HFF-Myc (cell line): Measurements from ENCODE around the gene ENO1.

ENCODE experiments used
- DNase-seq: peaks from one replicate; pipeline ENCODE4 v3.0.0-alpha.2; 2011; ENCODE audit warnings: low read depth; ENCODE audit errors: extremely low read depth
- H3K4me3 ChIP-seq: replicated peaks from 2 replicates; pipeline ENCODE4 v1.5.1; 2011; ENCODE audit warnings: low read depth, mild to moderate bottlenecking, control low read depth, low read length
- TF ChIP-seq, protein P1 (sequence below): IDR thresholded peaks from 2 replicates; pipeline ENCODE4 v1.5.1; 2012; ENCODE audit warnings: mild to moderate bottlenecking, low read depth, low read length, control low read depth; ENCODE audit errors: missing control alignments

The ENO1 gene

DNA sequence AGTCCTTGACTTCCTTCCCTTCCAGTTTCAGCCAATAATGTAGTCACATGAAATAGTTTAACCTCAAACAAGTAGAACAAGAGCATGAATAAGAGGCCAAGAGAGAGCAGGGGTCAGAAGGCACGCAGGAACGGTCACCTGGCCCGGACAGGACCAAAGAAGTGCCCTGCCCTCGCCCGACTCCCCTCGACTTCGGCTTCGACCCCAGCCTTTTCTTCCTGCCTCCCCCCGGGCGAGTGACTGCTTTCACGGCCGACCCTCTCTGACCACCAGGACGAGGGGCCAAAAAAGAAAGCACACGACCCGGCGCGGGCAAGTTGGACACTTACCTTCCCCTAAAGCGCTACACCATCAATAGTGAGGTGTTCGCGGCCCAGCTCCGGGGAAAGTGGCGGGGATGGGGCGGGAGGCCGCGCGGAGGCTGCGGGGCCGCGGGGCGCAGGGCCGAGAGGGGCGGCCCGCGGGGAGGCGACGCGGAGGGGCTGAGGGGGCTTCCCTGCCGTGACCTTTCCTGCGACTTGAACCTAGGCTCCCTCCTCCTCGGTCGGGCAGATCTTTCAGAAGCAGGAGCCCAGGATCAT lies 61.6 kb downstream of the ENO1 start:
- DNase-seq, result no peak
- H3K4me3 ChIP-seq, result peak overlapping the region; percentile 88
- TF ChIP-seq, protein P1, sequence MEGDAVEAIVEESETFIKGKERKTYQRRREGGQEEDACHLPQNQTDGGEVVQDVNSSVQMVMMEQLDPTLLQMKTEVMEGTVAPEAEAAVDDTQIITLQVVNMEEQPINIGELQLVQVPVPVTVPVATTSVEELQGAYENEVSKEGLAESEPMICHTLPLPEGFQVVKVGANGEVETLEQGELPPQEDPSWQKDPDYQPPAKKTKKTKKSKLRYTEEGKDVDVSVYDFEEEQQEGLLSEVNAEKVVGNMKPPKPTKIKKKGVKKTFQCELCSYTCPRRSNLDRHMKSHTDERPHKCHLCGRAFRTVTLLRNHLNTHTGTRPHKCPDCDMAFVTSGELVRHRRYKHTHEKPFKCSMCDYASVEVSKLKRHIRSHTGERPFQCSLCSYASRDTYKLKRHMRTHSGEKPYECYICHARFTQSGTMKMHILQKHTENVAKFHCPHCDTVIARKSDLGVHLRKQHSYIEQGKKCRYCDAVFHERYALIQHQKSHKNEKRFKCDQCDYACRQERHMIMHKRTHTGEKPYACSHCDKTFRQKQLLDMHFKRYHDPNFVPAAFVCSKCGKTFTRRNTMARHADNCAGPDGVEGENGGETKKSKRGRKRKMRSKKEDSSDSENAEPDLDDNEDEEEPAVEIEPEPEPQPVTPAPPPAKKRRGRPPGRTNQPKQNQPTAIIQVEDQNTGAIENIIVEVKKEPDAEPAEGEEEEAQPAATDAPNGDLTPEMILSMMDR, result no peak

DNA sequence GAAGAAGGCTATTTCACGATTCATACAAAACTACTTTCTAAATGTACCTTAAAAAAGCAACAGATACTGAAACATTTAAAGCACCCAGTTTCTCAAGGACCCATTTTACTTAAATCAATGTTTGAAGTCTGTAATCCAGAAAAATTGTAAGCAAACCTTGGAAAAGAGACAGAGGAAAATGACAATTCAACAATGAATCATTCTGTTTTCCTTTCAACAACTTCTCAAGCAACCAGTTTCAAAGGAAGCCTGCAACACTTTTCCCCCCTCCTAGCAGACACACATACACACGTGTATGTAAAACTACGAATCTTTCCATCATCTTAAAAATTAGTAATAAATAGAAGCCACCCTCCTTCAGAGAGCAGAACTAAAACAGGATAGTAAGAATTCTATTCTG lies 62.2 kb downstream of the ENO1 start:
- TF ChIP-seq, protein P1, result no peak
- no peak for DNase-seq
- peak overlapping the region; percentile 88 for H3K4me3 ChIP-seq

DNA sequence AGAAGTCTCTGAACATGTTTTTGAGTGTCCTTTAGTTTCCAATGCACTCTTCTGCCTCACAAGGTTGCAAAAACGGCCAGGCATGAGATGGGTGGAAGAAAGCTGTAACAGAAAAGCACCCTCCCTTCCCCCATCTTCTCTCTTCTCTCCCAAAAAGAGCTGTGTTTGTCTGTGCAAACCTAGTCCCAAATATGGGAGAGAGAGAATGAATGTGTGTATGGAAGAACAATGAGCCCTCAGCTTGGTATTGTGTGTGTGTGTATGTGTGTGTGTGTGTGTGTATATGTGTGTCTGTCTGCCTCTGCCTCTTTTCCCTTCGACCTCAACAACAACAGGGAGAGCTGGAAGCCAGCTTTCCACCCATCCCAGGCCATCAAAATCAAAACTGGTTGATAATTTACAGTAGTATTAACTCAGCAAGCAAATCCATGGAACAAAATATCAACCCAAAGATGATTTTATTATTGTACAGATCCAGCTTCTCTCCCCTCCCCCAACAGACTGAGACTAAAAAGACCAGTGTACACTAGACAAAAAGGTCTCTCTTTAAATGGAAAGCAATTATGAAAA lies 62.8 kb downstream of the ENO1 start:
- no peak for DNase-seq
- TF ChIP-seq, protein P1, result no peak
- H3K4me3 ChIP-seq, result peak overlapping the region; percentile 88

DNA sequence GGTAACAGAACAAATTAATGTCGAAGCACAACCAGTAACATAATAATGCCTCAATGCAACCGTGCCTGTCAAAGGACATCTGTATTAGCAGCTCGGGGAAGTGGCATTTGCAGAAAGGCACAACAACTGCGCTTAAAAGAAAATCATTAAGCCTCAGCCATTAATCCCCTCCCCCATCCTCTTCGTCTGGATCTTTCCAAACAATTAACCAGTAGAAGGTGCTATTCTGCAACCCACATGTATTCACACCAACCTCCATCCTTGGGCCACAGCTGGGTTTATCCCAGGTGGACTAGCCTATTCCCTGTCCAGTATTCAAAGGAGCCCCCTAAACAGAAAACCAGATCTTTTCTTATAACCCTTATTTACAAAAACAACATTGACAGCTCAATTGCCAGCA lies 63.6 kb downstream of the ENO1 start:
- TF ChIP-seq, protein P1, result no peak
- DNase-seq, result no peak
- H3K4me3 ChIP-seq, result no peak overlapping the region

DNA sequence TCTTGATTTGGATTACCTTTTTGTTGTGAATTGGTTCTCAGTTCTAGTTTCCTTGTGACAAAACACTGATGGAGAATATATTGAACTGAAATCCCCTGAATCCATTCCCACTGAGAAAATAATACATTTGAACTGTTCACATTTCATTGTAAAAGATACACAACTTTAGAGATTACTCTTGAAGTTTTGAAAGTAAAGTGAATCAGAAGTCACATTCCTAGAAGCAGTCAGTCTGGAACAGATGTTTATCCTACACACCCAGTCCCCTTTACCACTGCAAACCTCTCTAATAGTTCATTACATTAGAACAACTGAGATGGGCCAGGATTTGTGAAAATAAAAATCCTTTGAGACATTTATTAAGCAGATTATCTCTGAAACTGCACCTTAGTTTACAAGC lies 64.5 kb downstream of the ENO1 start:
- no peak overlapping the region for H3K4me3 ChIP-seq
- TF ChIP-seq, protein P1, result no peak
- DNase-seq, result no peak

DNA sequence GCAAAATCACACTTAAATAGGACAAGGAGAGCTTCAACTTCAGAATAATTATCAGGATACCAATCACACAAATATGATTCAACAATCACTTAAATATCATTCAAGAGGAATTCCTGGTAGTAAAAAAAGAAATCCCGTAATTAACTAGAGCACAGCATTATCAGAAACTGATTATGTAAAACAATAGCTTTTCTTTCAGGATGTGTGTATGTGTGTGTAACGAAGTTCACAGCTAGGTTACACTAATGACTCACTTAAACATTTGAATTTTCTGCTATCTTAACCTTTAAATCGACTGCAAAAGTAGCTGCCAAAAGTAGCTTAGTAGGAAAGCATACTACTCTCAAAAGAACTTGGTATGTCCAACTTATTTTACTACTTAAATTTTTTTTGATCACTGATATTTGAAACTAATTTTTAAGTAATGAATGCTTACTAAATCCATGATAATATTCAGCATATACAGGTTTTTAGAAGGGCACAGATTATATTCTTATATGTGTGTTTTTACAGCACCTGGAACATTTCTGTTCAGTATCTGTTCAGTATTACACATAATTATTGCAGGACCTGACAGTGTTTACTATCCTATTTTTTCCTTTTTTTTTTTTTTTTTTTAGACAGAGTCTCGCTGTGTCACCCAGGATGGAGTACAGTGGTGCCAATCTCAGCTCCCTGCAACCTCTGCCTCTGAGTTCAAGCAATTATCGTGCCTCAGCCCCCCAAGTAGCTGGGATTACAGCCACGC lies 65.3 kb downstream of the ENO1 start:
- H3K4me3 ChIP-seq, result no peak overlapping the region
- no peak for DNase-seq
- TF ChIP-seq, protein P1, result no peak
